Naive thymus-derived CD4-positive, alpha-beta T cell (primary cell): Measurements from ENCODE around the gene SEPTIN14. TPM values are rescaled to one million over a fixed set of nuclear protein-coding genes. Genes with fewer than 3 reads are reported as not detected.
"Not testable (repeated sequence)": the region's sequence is repeated elsewhere in the genome, so short reads cannot be mapped to it uniquely, and the experiment has no call there.

Source experiments
- ATAC-seq: fragments of 150-1000 bp; cut with Tn5 transposase; 2 replicates; pipeline ENCODE4 v1.10.0; 2021; ENCODE audit warnings: mild to moderate bottlenecking, moderate library complexity
- CTCF ChIA-PET: fragments of 350-600 bp; sonication (Branson Sonifier 250); formaldehyde crosslinking; loops from one replicate; lab custom pipeline; 2021; ENCODE audit warnings: antibody characterized with exemption; lab: Charles Lee
- POLR2A ChIA-PET: fragments of 350-600 bp; sonication (Branson Sonifier 250); formaldehyde crosslinking; loops from one replicate; lab custom pipeline; 2021; ENCODE audit warnings: antibody characterized with exemption, inconsistent platforms; lab: Charles Lee
- DNase-seq, 9 donors: peaks; one replicate each; pipeline versions ENCODE4 v3.0.0 to v3.0.0-alpha.2; 2020 to 2022; ENCODE audit warnings: mixed read lengths in 1 of 9
- H3K27ac ChIP-seq: one replicate; pipeline ENCODE4 v1.7.0; 2013; ENCODE audit warnings: mild to moderate bottlenecking, low read depth, low read length, moderate library complexity
- H3K27me3 ChIP-seq, 2 donors: one replicate each; pipeline ENCODE4 v1.7.0; 2013; ENCODE audit warnings: low read length in 2 of 2, mild to moderate bottlenecking in 2 of 2, moderate library complexity in 2 of 2; ENCODE audit not compliant: control insufficient read depth in 2 of 2, insufficient read depth in 2 of 2
- H3K36me3 ChIP-seq, 3 experiments: 1 replicate in 2 of 3; 2 replicates in 1 of 3; pipeline ENCODE4 v1.7.0; 2013; ENCODE audit warnings: low read length in 3 of 3, mild to moderate bottlenecking in 3 of 3, moderate library complexity in 1 of 3; ENCODE audit not compliant: insufficient read depth in 3 of 3, control insufficient read depth in 2 of 3
- H3K4me1 ChIP-seq, 2 donors: one replicate each; pipeline ENCODE4 v1.7.0; 2013; ENCODE audit warnings: low read length in 2 of 2, mild to moderate bottlenecking in 2 of 2, moderate library complexity in 1 of 2; ENCODE audit not compliant: control insufficient read depth in 2 of 2, insufficient read depth in 2 of 2
- H3K4me3 ChIP-seq: 2 replicates; pipeline ENCODE4 v1.7.0; 2013; ENCODE audit warnings: mild to moderate bottlenecking, low read length
- H3K9me3 ChIP-seq, 3 experiments: 1 replicate in 2 of 3; 2 replicates in 1 of 3; pipeline ENCODE4 v1.7.0; 2013; ENCODE audit warnings: low read length in 3 of 3; ENCODE audit not compliant: control insufficient read depth in 2 of 3
- H3K27ac Mint-ChIP-seq, 9 donors: one replicate each; pipeline ENCODE4 v1.8.0; 2020 to 2022; ENCODE audit warnings: mixed read lengths in 9 of 9, mild to moderate bottlenecking in 8 of 9, moderate library complexity in 5 of 9, inconsistent platforms in 2 of 9
- H3K27me3 Mint-ChIP-seq, 5 donors: one replicate each; pipeline ENCODE4 v1.8.0; 2021 to 2022; ENCODE audit warnings: mixed read lengths in 5 of 5, mild to moderate bottlenecking in 1 of 5
- H3K36me3 Mint-ChIP-seq, 5 donors: one replicate each; pipeline ENCODE4 v1.8.0; 2020 to 2022; ENCODE audit warnings: mixed read lengths in 5 of 5, mild to moderate bottlenecking in 3 of 5, inconsistent platforms in 1 of 5
- H3K4me1 Mint-ChIP-seq, 7 donors: one replicate each; pipeline ENCODE4 v1.8.0; 2020 to 2022; ENCODE audit warnings: mixed read lengths in 7 of 7, mild to moderate bottlenecking in 3 of 7, inconsistent platforms in 1 of 7
- H3K4me3 Mint-ChIP-seq, 10 donors: one replicate each; pipeline ENCODE4 v1.8.0; 2020 to 2022; ENCODE audit warnings: mild to moderate bottlenecking in 10 of 10, mixed read lengths in 10 of 10, moderate library complexity in 6 of 10, inconsistent platforms in 2 of 10
- H3K9me3 Mint-ChIP-seq, 11 donors: one replicate each; pipeline ENCODE4 v1.8.0; 2020 to 2022; ENCODE audit warnings: mixed read lengths in 11 of 11, mild to moderate bottlenecking in 4 of 11, inconsistent platforms in 1 of 11, moderate library complexity in 1 of 11
- intact Hi-C, 2 donors: fragments of 100-400 bp; cut with micrococcal nuclease; formaldehyde crosslinking; loops; one replicate each; pipeline ENCODE4 v1.15.1; 2023
- polyA plus RNA-seq, 2 donors: library from polyadenylated mRNA; unstranded; fragments of 300-500 nt; fragmentation: Illumina TruSeq; gene quantifications; one replicate each; pipeline ENCODE4 v1.2.3, GENCODE V29; 2021
- total RNA-seq, 6 experiments: library from RNA in 5 of 6; stranded (reverse) in 5 of 6; gene quantifications; 1 replicate in 5 of 6; 2 replicates in 1 of 6; pipeline ENCODE4 v1.2.3 and lab custom pipeline; 2021 to 2026

The SEPTIN14 gene
- total and polyA plus RNA-seq, 7 experiments from 2014 or later = not detected

DNA sequence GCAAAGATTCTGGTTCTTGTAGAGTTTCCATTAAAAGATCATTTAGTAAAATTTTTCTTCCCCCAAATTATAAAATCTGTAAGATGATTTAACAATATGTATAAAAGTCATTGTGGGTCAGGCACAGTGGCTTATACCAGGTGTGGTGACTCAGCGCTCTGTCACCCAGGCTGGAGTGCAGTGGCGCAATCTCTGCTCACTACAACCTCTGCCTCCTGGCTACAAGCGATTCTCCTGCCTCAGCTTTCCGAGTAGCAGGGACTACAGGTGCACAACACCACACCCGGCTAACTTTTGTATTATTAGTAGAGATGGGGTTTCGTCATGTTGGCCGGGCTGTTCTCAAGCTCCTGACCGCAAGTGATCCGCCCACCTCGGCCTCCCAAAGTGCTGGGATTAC lies 68.0 kb downstream of the SEPTIN14 start:
- peaks cover 0 to 8% (median 3%) of the 10 kb centered on the region in 5 donors for H3K36me3 Mint-ChIP-seq

DNA sequence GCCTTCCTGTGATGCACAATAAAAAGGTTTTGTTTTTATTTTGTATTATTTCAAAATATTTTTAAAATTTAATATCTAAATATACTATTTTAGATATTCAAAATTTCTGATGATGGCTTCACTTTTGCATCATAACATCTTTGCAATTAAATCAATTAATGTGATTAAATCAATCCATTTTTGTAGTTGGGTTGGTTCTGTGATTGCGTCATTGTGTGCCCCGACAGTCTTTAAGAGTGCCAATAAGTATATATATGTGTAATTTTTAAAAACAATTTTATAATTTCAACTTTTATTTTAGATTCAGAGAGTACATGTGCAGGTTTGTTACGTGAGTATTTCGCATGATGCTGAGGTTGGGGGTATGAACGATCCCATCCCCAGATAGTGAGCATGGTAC lies 70.5 kb downstream of the SEPTIN14 start:
- Mint-ChIP-seq H3K36me3 (peaks cover 0 to 4% (median 3%) of the 10 kb centered on the region in 5 donors), H3K9me3 (peaks cover 4 to 34% (median 10%) of the 10 kb centered on the region in 11 donors), H3K4me3 (no peak overlapping the region), H3K4me1 (no peaks in the 10 kb centered on the region), H3K27ac (no peak overlapping the region), H3K27me3 (peaks cover 0 to 9% (median 0%) of the 10 kb centered on the region in 5 donors)
- ChIA-PET POLR2A (no interaction called here), CTCF (no interaction called here)
- DNase-seq = no peak
- H3K9me3 ChIP-seq = peaks cover 0 to 6% (median 0%) of the 10 kb centered on the region in 3 experiments
- no peaks in the 10 kb centered on the region for H3K4me1 ChIP-seq
- H3K36me3 ChIP-seq = no peaks in the 10 kb centered on the region
- H3K27me3 ChIP-seq = no peaks in the 10 kb centered on the region
- intact Hi-C loops = no loop called here
- ATAC-seq = no peak
- no peak overlapping the region for H3K4me3 ChIP-seq
- H3K27ac ChIP-seq = no peak overlapping the region

More for the DNA sequence above, 68.0 kb downstream of the SEPTIN14 start:
- Histone ChIP-seq H3K4me3 (no peak overlapping the region), H3K27me3 (no peaks in the 10 kb centered on the region), H3K36me3 (no peaks in the 10 kb centered on the region), H3K4me1 (no peaks in the 10 kb centered on the region), H3K27ac (no peak overlapping the region), H3K9me3 (peaks cover 0 to 24% (median 0%) of the 10 kb centered on the region in 3 experiments)
- Mint-ChIP-seq H3K4me1 (no peaks in the 10 kb centered on the region), H3K27me3 (peaks cover 0 to 9% (median 0%) of the 10 kb centered on the region in 5 donors), H3K4me3 (no peak overlapping the region), H3K9me3 (peaks cover 7 to 46% (median 18%) of the 10 kb centered on the region in 11 donors), H3K27ac (no peak overlapping the region)
- ChIA-PET CTCF (interaction anchor here (0.6 kb wide), 1 partner anchor 521 kb away, joined by 3 read pairs; no protein-coding TSS in a partner anchor), POLR2A (no interaction called here)
- ATAC-seq (no peak), DNase-seq (no peak)
- intact Hi-C loops = no loop called here

DNA sequence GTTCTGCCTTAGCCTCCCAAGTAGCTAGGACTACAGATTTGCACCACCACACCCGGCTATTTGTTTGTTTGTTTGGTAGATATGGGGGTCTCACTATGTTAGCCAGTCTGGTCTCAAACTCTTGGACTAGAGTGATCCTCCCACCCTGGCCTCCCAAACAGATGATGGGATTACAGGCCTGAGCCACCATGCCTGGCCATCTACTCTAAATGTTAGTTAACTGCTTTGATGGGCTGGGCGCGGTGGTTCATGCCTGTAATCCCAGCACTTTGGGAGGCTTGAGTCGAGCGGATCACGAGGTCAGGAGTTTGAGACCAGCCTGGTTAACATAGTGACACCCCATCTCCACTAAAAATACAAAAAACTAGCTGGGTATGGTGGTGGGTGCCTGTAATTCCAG lies 74.8 kb downstream of the SEPTIN14 start:
- ChIA-PET POLR2A (no interaction called here), CTCF (no interaction called here)
- H3K27ac Mint-ChIP-seq = no peak overlapping the region
- Histone ChIP-seq H3K36me3 (no peaks in the 10 kb centered on the region), H3K27me3 (no peaks in the 10 kb centered on the region), H3K27ac (no peak overlapping the region), H3K4me3 (no peak overlapping the region), H3K4me1 (no peaks in the 10 kb centered on the region), H3K9me3 (no peaks in the 10 kb centered on the region)
- H3K36me3 Mint-ChIP-seq = no peaks in the 10 kb centered on the region
- no peak for ATAC-seq
- intact Hi-C loops = no loop called here
- DNase-seq = no peak
- no peaks in the 10 kb centered on the region for H3K4me1 Mint-ChIP-seq
- H3K27me3 Mint-ChIP-seq = peaks cover 0 to 9% (median 0%) of the 10 kb centered on the region in 5 donors
- peaks cover 0 to 8% (median 2%) of the 10 kb centered on the region in 11 donors for H3K9me3 Mint-ChIP-seq
- no peak overlapping the region for H3K4me3 Mint-ChIP-seq

DNA sequence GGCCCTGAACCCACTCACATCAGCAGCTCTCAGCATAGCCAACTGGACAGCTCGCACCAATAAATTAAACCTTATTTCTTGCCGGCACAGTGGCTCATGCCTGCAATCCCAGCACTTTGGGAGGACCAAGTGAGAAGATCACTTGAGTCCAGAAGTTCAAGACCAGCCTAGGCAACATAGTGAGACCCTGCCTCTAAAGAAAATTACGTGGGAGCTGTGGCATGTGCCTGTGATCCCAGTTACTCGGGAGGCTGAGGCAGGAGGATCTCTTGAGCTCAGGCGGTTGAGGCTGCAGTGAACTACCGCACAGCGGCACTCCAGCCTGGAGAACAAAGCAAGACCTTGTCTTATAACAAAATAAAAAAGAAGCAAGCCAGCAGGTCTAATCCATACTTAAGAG lies 75.7 kb downstream of the SEPTIN14 start:
- intact Hi-C loops = no loop called here
- Mint-ChIP-seq H3K9me3 (peaks cover 0 to 7% (median 2%) of the 10 kb centered on the region in 11 donors), H3K4me3 (no peak overlapping the region), H3K27ac (no peak overlapping the region), H3K27me3 (peaks cover 0 to 9% (median 0%) of the 10 kb centered on the region in 5 donors), H3K4me1 (no peaks in the 10 kb centered on the region), H3K36me3 (no peaks in the 10 kb centered on the region)
- Histone ChIP-seq H3K4me3 (no peak overlapping the region), H3K27ac (no peak overlapping the region), H3K9me3 (no peaks in the 10 kb centered on the region), H3K36me3 (no peaks in the 10 kb centered on the region), H3K27me3 (no peaks in the 10 kb centered on the region), H3K4me1 (no peaks in the 10 kb centered on the region)
- ChIA-PET CTCF (no interaction called here), POLR2A (no interaction called here)
- ATAC-seq (no peak), DNase-seq (no peak)

DNA sequence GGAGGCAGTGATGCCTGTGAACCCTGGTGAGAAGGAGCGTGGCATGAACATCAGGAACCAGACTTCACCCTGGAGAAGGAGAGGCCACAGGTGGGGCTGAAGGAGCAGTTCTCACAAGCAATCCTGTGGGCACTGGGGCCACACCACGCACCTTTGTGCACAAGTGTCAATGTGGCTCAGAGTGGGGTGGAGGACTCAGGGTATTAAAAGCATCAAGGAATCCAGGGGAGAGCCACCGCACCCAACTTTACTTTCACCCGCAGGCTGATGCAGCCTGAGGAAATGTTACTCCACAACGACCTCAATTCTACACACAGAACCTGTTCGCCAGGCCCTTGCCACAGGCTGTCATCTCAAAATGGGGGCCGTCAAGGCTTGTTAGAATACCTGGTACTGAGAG lies 77.1 kb downstream of the SEPTIN14 start:
- H3K27ac Mint-ChIP-seq, ATAC-seq, H3K27ac ChIP-seq, H3K4me1 ChIP-seq, H3K4me3 Mint-ChIP-seq, H3K36me3 Mint-ChIP-seq, H3K36me3 ChIP-seq, POLR2A ChIA-PET, H3K9me3 ChIP-seq, H3K4me1 Mint-ChIP-seq, intact Hi-C loops, H3K27me3 Mint-ChIP-seq, H3K9me3 Mint-ChIP-seq, H3K4me3 ChIP-seq, DNase-seq, CTCF ChIA-PET, H3K27me3 ChIP-seq: not testable (repeated sequence)

DNA sequence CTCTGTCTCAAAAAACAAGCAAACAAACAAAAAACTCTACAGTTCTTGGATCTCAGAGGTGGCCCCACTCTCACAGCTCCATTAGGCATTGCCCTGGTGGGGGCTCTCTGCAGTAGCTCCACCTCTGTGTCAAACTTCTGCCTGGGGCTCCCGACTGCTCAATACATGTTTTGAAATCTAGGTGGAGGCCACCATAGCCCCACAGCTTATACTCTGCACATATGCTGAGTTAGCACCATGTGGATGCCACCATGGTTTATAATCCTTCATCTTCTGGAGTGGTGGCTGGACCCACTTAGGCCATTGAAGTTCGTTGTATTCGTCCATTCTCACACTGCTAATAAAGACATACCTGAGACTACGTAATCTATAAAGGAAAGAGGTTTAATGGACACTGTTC lies 78.4 kb downstream of the SEPTIN14 start:
- Histone ChIP-seq H3K4me1 (no peaks in the 10 kb centered on the region), H3K27me3 (no peaks in the 10 kb centered on the region), H3K4me3 (no peak overlapping the region), H3K9me3 (no peaks in the 10 kb centered on the region), H3K27ac (no peak overlapping the region), H3K36me3 (no peaks in the 10 kb centered on the region)
- H3K27ac Mint-ChIP-seq = no peak overlapping the region
- H3K4me1 Mint-ChIP-seq = no peaks in the 10 kb centered on the region
- H3K4me3 Mint-ChIP-seq = no peak overlapping the region
- DNase-seq = no peak
- intact Hi-C loops = no loop called here
- ATAC-seq = no peak
- no peaks in the 10 kb centered on the region for H3K27me3 Mint-ChIP-seq
- CTCF ChIA-PET = no interaction called here
- peaks cover 0 to 7% (median 0%) of the 10 kb centered on the region in 11 donors for H3K9me3 Mint-ChIP-seq
- POLR2A ChIA-PET = no interaction called here
- H3K36me3 Mint-ChIP-seq = peaks cover 0 to 7% (median 0%) of the 10 kb centered on the region in 5 donors

DNA sequence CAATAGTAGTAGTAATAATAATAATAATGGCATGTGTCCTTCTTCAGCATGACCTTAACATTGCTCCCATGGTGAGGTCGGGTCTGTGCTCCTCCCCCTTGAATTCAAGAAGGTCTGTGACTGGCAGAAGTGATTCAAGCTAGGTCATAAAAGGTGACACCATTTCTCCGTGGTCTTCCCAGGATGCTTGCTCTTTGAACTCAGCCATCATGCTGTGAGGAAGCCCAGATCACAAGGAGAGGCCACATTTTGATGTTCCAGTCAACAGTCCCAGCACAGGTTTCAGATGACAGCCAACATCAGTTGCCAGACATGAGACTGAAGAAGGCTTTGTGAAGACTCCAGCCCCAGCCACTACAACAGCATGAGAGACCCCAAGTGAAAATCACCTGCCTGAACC lies 83.9 kb downstream of the SEPTIN14 start:
- H3K9me3 Mint-ChIP-seq = peaks cover 0 to 4% (median 0%) of the 10 kb centered on the region in 11 donors
- peaks cover 0 to 7% (median 0%) of the 10 kb centered on the region in 5 donors for H3K36me3 Mint-ChIP-seq
- ChIA-PET CTCF (no interaction called here), POLR2A (no interaction called here)
- DNase-seq (no peak), ATAC-seq (no peak)
- intact Hi-C loops = no loop called here
- H3K4me3 Mint-ChIP-seq = no peak overlapping the region
- H3K27me3 ChIP-seq = no peaks in the 10 kb centered on the region
- no peak overlapping the region for H3K4me3 ChIP-seq
- H3K4me1 ChIP-seq = no peaks in the 10 kb centered on the region
- H3K27ac ChIP-seq = no peak overlapping the region
- no peak overlapping the region for H3K27ac Mint-ChIP-seq
- H3K36me3 ChIP-seq = no peaks in the 10 kb centered on the region
- peaks cover 0 to 4% (median 0%) of the 10 kb centered on the region in 5 donors for H3K27me3 Mint-ChIP-seq
- H3K4me1 Mint-ChIP-seq = no peaks in the 10 kb centered on the region
- no peaks in the 10 kb centered on the region for H3K9me3 ChIP-seq
